ENCODE data around the gene KLHDC8A.
"Not testable (repeated sequence)": the region's sequence is repeated elsewhere in the genome, so short reads cannot be mapped to it uniquely, and the experiment has no call there.

Gene KLHDC8A

DNA sequence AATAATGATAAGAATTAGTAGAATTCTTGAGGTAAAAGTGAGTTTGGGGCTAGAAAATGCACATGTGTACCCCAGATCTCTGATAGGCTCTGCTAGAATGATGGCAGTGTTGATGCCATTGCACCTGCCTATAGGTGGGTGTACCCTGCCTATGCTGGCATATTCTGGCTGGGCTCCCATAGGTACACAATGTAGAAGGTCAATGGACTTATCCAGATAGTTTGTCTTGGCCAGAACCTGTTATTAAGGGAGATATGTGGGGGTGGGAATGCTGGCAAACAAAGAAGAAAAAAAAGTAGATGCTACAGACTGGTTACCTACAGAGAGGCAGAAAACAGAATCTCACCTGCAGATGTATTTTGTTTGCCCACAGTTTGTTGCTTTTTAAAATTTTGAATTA lies 14.1 kb upstream of the KLHDC8A start:
- peak in 1 of 2 experiments; percentile 27 for DNase-seq

- no peak for DNase-seq
Measured at GRCh38 chr1:205369701-205370123, 13.0 kb upstream of the KLHDC8A start.

- no peak for DNase-seq
Measured at GRCh38 chr1:205368478-205368877, 11.8 kb upstream of the KLHDC8A start.

DNA sequence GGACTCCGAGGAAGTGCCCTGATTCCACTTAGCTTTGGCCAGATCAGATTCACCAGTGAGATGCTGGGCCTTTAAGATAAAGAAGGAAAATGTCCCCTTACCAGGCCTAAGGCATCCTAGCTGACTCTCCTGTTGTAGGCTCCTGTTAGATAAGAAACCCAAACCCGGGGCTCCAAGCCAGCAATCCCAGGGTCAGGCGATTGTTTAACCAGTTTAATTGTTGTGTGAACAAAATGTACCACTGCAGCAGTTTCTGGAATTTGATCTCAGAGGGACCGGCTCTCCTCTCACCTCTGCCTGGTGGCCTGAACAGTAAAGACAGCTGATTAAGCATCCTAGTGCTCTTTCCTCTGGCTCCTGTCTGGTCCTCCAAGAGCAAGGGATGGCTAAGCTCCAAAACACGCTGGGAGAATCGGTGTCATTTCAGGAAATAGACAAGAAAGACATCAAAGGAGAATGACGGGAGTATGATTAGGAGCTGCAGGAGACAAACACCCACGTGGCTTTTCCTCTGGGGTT lies 9.3 kb upstream of the KLHDC8A start:
- DNase-seq, result peak; percentile 35 to 44

- DNase-seq, result not testable (repeated sequence)
Measured at GRCh38 chr1:205365086-205365485, 8.4 kb upstream of the KLHDC8A start.

GRCh38 chr1:205360891-205361290 lies 4.2 kb upstream of the KLHDC8A start:
- no peak for DNase-seq

DNA sequence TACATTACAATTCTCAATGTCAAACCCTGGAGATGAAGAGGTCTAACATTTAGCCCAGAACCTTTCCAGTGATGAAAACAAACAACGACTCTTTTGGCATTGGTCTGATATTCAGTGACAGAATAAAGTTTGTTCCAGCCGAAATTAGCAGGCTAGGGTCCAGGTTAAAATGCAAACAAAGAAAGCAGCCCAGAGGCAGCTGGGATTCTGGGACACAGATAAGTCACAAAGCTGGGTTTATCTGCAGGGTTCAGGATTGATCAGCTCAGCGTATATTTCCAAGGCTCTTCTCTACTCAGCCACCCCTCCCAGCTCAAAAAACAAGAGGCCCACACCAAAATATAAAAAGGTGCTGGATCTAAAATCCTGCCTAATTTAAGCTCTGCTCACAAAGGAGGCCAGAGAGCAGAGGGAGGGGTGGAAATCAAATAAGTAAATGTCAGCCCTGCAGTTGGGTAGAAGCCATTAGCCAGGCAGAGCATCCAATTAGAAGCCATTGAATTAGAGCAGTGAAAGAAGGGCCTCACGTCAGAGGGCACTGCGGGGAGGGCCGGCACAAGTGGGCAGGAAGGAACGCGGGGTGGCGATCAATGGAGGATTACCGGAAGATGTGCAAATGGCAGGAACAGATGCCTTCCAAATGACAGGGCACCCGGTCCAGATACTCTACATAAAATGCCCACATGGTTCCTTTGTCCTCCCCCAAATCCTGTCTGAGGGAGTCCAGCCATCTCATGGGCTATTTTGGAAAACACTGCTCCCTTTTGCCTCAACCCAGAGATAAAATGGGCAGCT lies 3.2 kb upstream of the KLHDC8A start:
- peak; percentile 56 to 74 for DNase-seq

DNA sequence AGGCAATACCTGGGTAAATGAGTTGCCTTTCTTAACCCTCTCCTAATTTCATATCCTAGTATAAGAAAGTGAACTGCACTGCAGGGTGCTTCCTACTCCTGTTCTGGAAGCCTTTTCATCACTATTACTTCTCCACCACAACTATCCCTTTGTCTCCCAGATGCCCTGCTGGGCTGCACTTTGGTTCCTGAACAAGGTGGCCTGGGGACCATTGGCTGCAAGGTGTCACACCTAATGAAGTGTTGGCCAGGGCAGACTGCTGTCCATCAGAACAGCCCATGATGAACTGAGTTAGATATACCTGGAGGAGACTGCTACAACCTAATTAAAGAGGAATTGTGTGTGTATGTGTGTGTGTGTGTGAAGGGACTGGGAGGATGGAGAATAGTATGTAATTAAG lies 1.9 kb upstream of the KLHDC8A start:
- DNase-seq, result no peak

GRCh38 chr1:205357567-205357966 lies 845 bp upstream of the KLHDC8A start:
- DNase-seq, result no peak

- DNase-seq, result no peak
Measured at GRCh38 chr1:205355075-205355453, 1.7 kb downstream of the KLHDC8A start.

DNA sequence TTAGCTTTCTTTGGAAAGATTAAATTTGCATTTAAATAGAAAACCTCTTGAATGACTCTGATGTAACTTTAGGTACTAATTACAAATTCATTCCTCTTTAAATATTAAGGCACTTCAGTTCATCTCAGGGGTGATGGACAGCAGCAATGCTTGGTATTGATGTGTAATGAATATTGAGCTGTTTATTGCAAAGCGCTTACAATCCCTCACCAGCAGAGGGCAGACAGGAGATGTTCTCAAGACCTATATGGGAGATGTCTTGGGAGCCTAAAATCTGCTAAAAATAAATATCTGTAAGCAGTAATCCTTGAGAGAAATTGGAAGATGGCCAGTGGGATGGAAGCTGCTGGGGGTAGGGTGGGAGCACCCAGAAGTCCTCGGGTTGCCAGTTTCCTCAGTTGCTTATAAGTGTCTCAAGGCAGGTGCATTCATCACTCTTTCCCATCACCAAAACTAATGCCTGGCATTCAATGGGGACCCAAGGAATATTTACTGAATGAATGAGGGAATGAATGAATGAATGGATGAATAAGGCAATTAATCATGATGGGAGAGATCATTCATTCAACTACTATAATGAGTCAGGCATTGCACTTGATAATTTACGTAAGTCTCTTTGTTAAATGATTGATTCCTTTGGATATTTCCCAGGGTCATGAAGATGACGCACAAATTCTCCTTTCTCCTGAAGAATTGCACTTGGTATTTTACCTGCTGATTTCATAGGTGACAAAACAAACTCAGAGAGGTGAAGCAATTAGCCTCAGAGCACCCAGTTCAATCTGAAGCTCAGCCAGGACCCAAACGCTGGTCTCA lies 2.3 kb downstream of the KLHDC8A start:
- DNase-seq, result peak; percentile 55 to 66

GRCh38 chr1:205353612-205354011 lies 3.1 kb downstream of the KLHDC8A start:
- no peak for DNase-seq

DNA sequence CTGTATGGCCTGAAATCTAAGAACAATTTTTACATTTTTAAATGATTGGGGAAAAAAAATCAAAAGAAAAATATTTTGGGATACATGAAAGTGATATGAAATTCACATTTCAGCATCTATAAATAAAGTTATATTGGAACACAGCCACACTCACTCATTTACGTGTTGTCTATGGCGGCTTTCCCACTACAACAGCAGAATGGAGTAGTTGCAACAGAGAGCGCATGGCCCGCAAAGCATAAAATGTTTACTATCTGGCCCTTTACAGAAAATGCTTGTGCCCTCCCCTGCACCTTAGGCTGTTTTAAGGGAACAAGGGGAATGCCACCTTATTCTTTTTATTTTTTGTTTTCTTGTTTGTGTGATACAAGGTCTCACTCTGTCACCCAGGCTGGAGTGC lies 3.5 kb downstream of the KLHDC8A start:
- no peak for DNase-seq

DNA sequence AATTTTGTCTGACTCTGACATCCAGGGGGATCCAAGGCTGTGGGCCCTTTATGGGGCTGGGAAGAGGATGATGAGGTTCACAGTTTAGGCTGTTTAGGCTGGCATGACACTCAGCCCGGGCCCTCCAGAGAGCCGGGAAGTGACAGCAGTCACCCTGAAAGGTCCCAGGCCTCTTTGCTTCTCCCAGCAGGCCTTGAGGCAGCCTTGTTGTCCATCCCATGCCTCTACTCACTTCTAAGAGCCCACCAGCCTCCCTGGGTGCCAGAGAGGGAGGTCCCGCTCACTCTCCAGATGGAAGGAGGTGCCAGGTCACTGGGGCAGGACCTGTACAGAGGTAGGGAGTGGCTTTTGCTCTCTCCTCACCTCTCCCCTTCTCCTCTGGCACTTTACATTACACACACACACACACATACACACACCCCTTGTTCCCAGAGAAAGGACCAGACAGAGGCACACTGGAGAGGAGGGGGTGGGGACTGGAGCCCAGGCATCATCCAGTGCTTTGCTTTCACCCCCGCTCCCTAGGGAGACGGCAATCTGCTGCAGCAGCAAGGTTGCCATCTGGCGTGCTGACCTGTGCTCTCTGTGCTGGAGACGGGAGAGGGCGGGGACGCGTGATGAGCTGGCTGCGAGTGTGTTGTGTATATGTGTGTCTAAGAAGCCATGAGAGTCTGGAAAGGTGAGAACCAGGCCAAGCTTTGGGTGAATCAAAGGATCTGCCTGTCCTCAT lies 4.6 kb downstream of the KLHDC8A start:
- DNase-seq, result peak; percentile 63 to 81

- no peak for DNase-seq
Measured at GRCh38 chr1:205350691-205351141, 6.0 kb downstream of the KLHDC8A start.

- no peak for DNase-seq
Measured at GRCh38 chr1:205350124-205350523, 6.6 kb downstream of the KLHDC8A start.

DNA sequence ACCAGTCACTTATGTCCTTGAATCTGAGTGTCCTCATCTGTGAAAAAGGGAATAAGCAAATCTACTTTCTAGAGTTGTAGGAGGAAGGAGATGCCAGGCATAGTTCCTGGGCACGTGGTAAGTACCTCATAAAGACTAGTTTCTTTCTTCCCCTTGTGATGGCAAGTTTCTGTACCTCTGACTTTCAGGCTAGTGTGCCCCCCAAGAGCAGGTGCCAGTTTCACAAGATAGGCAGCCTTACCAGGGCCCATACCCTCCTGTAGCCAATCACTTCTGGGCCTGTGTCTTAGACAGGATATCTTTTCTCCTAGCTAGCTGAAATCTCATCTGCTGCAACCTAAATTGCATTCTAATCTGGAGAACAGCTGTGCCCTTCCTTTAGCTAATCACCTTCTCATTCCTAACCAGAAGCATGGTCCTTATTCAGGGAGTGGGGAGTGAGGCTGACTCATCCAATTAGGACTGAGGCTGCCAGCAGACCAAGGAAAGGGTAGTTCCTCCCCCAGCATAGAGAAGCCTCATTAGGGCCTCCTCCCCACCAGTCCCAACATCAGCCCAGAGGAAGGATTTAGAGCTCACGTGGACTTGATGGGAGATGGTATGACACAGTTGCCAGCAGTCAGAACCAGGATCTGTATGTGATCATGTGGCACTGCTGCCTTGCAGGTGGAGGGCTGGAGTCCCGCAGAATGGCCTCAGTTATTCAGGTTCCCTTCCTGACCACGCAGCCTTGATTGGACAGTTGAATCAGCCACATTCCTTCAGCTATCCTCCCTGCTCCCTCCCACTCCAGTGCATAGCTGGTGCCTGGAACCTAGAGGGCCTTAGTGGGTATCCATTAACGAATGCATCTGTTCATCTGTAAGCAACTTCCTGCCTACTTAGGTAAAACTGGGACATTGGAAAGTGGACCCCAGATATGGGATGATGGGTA lies 7.9 kb downstream of the KLHDC8A start:
- DNase-seq, result no peak

GRCh38 chr1:205346956-205347574 lies 9.7 kb downstream of the KLHDC8A start:
- no peak for DNase-seq

- DNase-seq, result no peak
Measured at GRCh38 chr1:205345761-205346160, 11.0 kb downstream of the KLHDC8A start.

- peak in 1 of 2 experiments; percentile 21 for DNase-seq
Measured at GRCh38 chr1:205344066-205344928, 12.4 kb downstream of the KLHDC8A start.

All from SHP77 (cell line).